Astrocyte of the spinal cord (primary cell): ENCODE data around the gene ARHGAP9.

Source experiments
- DNase-seq: peaks from one replicate; pipeline ENCODE4 v3.0.0; 2011; ENCODE audit warnings: low read depth, low spot score
- H3K4me3 ChIP-seq: 2 replicates; pipeline ENCODE4 v1.5.1; 2011; ENCODE audit warnings: low read depth, mild to moderate bottlenecking, low read length, moderate library complexity
- in situ Hi-C: cut with HindIII; loops from 2 replicates; pipeline ENCODE4 v1.10.0; 2017; ENCODE audit warnings: low sequenced_read_pairs
- TF ChIP-seq, protein P1 (sequence below): IDR thresholded peaks from 2 replicates; pipeline ENCODE4 v1.5.1; 2012; ENCODE audit warnings: low read depth, mild to moderate bottlenecking, low read length, inconsistent platforms

ARHGAP9 gene

DNA sequence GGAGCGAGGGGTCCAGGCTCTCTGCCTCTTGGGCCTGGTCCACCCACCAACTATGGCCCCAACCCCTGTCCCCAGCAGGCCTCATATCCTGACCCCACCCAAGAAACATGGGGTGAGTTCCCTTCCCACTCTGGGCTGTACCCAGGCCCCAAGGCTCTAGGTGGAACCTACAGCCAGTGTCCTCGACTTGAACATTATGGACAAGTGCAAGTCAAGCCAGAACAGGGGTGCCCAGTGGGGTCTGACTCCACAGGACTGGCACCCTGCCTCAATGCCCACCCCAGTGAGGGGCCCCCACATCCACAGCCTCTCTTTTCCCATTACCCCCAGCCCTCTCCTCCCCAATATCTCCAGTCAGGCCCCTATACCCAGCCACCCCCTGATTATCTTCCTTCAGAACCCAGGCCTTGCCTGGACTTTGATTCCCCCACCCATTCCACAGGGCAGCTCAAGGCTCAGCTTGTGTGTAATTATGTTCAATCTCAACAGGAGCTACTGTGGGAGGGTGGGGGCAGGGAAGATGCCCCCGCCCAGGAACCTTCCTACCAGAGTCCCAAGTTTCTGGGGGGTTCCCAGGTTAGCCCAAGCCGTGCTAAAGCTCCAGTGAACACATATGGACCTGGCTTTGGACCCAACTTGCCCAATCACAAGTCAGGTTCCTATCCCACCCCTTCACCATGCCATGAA is 8.6 kb downstream of the ARHGAP9 start:
- no peak overlapping the region for H3K4me3 ChIP-seq
- TF ChIP-seq, protein P1, sequence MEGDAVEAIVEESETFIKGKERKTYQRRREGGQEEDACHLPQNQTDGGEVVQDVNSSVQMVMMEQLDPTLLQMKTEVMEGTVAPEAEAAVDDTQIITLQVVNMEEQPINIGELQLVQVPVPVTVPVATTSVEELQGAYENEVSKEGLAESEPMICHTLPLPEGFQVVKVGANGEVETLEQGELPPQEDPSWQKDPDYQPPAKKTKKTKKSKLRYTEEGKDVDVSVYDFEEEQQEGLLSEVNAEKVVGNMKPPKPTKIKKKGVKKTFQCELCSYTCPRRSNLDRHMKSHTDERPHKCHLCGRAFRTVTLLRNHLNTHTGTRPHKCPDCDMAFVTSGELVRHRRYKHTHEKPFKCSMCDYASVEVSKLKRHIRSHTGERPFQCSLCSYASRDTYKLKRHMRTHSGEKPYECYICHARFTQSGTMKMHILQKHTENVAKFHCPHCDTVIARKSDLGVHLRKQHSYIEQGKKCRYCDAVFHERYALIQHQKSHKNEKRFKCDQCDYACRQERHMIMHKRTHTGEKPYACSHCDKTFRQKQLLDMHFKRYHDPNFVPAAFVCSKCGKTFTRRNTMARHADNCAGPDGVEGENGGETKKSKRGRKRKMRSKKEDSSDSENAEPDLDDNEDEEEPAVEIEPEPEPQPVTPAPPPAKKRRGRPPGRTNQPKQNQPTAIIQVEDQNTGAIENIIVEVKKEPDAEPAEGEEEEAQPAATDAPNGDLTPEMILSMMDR = no peak
- in situ Hi-C loops = no loop called here
- no peak for DNase-seq

DNA sequence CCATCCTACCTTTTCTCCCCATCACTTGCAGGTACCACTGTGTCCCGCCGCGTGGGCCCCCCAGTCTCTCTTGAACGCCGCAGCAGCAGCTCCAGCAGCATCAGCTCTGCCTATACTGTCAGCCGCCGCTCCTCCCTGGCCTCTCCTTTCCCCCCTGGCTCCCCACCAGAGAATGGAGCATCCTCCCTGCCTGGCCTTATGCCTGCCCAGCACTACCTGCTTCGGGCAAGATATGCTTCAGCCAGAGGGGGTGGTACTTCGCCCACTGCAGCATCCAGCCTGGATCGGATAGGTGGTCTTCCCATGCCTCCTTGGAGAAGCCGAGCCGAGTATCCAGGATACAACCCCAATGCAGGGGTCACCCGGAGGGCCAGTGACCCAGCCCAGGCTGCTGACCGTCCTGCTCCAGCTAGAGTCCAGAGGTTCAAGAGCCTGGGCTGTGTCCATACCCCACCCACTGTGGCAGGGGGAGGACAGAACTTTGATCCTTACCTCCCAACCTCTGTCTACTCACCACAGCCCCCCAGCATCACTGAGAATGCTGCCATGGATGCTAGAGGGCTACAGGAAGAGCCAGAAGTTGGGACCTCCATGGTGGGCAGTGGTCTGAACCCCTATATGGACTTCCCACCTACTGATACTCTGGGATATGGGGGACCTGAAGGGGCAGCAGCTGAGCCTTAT is 9.2 kb downstream of the ARHGAP9 start:
- TF ChIP-seq, protein P1 = no peak
- in situ Hi-C loops = no loop called here
- no peak overlapping the region for H3K4me3 ChIP-seq
- DNase-seq = no peak

DNA sequence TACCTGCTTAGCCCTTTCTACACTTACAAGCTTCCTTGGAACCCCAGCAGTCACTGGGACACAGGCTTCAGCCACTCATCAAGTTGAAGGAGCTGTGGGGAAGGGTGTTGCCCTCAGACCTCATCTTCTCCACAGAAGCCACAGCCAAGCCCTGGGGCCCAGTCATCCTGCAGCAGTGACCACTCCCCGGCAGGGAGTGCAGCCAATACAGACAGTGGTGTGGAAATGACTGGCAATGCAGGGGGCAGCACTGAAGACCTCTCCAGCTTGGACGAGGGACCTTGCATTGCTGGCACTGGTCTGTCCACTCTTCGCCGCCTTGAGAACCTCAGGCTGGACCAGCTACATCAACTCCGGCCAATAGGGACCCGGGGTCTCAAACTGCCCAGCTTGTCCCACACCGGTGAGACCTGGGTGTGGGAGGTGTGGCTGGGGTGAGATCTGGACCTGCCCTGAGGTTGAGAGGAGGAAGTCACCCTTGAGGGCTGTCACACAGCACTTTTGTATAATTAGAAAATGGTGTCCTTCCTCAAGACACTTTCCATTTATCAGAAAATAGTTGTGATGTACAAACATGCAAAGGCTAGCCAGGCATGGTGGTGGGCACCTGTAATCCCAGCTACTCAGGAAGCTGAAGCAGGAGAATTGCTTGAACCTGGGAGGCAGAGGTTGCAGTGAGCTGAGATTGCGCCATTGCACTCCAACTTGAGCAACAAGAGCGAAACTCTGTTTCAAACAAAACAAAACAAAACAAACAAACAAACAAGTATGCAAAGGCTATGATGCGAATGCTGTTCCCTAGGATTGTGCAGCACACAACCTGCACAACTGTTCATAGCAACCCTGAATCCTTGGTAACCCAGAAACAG is 10.1 kb downstream of the ARHGAP9 start:
- TF ChIP-seq, protein P1 = no peak
- no peak for DNase-seq
- in situ Hi-C loops = no loop called here
- H3K4me3 ChIP-seq = no peak overlapping the region

DNA sequence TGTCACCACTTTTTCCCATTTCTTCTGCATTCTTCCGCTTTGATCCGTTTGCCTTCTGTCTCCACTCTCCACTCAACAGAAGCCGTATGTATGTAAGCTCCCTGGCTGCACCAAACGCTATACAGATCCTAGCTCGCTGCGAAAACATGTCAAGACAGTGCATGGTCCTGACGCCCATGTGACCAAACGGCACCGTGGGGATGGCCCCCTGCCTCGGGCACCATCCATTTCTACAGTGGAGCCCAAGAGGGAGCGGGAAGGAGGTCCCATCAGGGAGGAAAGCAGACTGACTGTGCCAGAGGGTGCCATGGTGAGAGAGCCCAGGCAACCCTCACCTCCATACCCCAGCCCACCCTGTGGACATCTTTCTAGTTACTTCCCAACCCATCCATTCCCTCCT is 11.8 kb downstream of the ARHGAP9 start:
- TF ChIP-seq, protein P1 = no peak
- H3K4me3 ChIP-seq = no peak overlapping the region
- in situ Hi-C loops = no loop called here
- no peak for DNase-seq

DNA sequence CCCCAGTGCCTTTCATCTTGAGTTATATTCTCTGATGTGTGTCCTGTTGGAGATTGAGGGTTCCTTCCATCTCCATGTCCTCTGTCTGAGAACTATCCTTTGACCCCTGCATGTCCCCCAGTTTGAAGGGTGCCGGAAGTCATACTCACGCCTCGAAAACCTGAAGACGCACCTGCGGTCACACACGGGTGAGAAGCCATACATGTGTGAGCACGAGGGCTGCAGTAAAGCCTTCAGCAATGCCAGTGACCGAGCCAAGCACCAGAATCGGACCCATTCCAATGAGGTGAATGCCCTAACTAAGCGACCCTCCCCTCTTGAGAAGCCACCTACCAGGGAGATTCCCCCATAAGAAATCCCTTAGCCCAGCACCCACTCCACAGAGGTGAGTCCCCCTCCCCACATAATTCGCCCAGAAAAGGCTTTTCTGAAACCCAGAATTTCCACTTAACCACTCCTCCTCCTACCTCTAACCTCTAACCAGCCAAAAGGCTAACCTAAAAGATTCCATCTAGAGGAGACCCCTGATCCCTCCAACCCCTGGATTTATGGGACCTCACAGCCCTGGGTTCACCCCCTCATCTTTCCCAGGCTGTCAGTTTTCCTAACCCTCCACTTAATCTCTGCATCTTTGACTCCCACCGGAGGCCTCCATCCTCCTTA is 12.3 kb downstream of the ARHGAP9 start:
- TF ChIP-seq, protein P1 = no peak
- DNase-seq = no peak
- in situ Hi-C loops = no loop called here
- no peak overlapping the region for H3K4me3 ChIP-seq
